Tibial nerve (tissue), 4 donors: ENCODE results near the gene STAT1. TPM values are rescaled to one million over a fixed set of nuclear protein-coding genes. Genes with fewer than 3 reads are reported as not detected.
A peak's percentile ranks its signal among the peaks of the same experiment; 100 is the strongest.

Experiments used
- DNase-seq, 2 donors: peaks; one replicate each; pipeline ENCODE4 v3.0.0-alpha.2; 2019; ENCODE audit warnings: low spot score in 2 of 2
- H3K27ac ChIP-seq, 4 donors: fragments of 200-600 bp; sonication (generic) in 3 of 4; one replicate each; pipeline ENCODE4 v1.5.1; 2017 to 2019; ENCODE audit warnings: mild to moderate bottlenecking in 1 of 4
- H3K27me3 ChIP-seq, 2 donors: fragments of 200-600 bp; sonication (generic) in 1 of 2; one replicate each; pipeline versions ENCODE4 v1.5.1 to v1.6.0; 2017 to 2019
- H3K36me3 ChIP-seq, 3 donors: fragments of 200-600 bp; sonication (generic); one replicate each; pipeline ENCODE4 v1.5.1; 2018 to 2019
- H3K4me1 ChIP-seq, 4 donors: fragments of 200-600 bp; sonication (generic) in 3 of 4; one replicate each; pipeline ENCODE4 v1.5.1; 2017 to 2019
- H3K4me3 ChIP-seq, 4 donors: fragments of 200-600 bp; sonication (generic) in 3 of 4; one replicate each; pipeline ENCODE4 v1.5.1; 2017 to 2019; ENCODE audit warnings: mild to moderate bottlenecking in 1 of 4, moderate library complexity in 1 of 4
- H3K9me3 ChIP-seq, 4 donors: fragments of 200-600 bp; sonication (generic) in 3 of 4; one replicate each; pipeline ENCODE4 v1.5.1; 2017 to 2019
- CTCF ChIP-seq, 5 experiments: fragments of 200-600 bp in 3 of 5; fragments of 450-650 bp in 2 of 5; sonication (generic) in 3 of 5; IDR thresholded peaks; one replicate each; pipeline ENCODE4 v1.5.1; 2016 to 2019; ENCODE audit warnings: antibody characterized with exemption in 5 of 5, mild to moderate bottlenecking in 3 of 5, moderate library complexity in 2 of 5
- EP300 ChIP-seq, 2 donors: sonication (generic); formaldehyde crosslinking; IDR thresholded peaks; one replicate each; pipeline ENCODE4 v1.6.1; 2017; ENCODE audit warnings: antibody characterized with exemption in 2 of 2, mild to moderate bottlenecking in 1 of 2
- POLR2A ChIP-seq, 2 donors: fragments of 450-650 bp; IDR thresholded peaks; one replicate each; pipeline ENCODE4 v1.6.1; 2017; ENCODE audit warnings: antibody characterized with exemption in 2 of 2, mild to moderate bottlenecking in 2 of 2, moderate library complexity in 2 of 2
- WGBS, 2 donors: methylation state at CpG; one replicate each; pipeline ENCODE4 v1.1.5; 2018; 5-methylcytosine and 5-hydroxymethylcytosine counted together
- total RNA-seq, 4 donors: library from RNA; depleted of rRNA; stranded (reverse); fragments of >200 nt; gene quantifications; one replicate each; pipeline ENCODE4 v1.1.0, GENCODE V29; 2016

The STAT1 gene
- total RNA-seq, 4 donors from 2014 or later: 40.2 to 73.9 (median 65.6) TPM

DNA sequence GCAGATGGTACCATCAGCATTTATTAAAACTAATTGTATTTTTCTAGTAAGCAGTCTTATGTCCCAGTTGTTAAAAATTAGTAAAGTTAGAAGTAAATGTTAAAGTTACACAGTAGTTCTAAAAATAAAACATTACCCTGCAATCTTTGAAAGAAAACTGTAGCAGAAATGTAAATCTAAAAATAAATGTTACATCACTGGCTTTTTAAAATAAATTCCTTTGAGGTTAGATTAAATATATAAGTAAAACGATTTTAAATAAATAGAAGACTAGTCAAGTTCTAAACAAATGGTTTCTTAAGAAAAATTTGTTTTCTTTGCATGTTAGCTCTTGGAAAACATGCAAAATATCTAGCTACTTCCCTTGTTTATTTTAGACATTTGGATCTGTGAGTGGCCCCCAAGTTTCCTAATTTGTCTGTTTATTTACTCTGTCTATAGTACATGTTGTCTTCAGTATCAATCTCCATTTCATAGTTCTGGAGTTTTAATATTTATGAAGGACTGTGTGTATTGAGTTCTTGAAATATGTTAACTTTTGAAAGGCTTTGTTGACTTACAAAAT, 75.1 kb downstream of the STAT1 start:
- no peak overlapping the region for H3K4me3 ChIP-seq
- TF ChIP-seq CTCF (IDR thresholded peaks at IDR 0.05) (no peak), POLR2A (IDR thresholded peaks at IDR 0.05) (no peak), EP300 (IDR thresholded peaks at IDR 0.05) (no peak)
- no peaks in the 10 kb centered on the region for H3K27me3 ChIP-seq
- WGBS, 2 donors: 11 to 16% methylated on average over 1 of the region's 1 CpG
- no peak for DNase-seq
- H3K36me3 ChIP-seq: peaks cover 0 to 5% (median 0%) of the 10 kb centered on the region in 3 donors
- H3K9me3 ChIP-seq: no peaks in the 10 kb centered on the region
- peak overlapping the region in 1 of 4 donors; percentile 5 for H3K27ac ChIP-seq
- H3K4me1 ChIP-seq: peaks cover 0 to 29% (median 4%) of the 10 kb centered on the region in 4 donors

DNA sequence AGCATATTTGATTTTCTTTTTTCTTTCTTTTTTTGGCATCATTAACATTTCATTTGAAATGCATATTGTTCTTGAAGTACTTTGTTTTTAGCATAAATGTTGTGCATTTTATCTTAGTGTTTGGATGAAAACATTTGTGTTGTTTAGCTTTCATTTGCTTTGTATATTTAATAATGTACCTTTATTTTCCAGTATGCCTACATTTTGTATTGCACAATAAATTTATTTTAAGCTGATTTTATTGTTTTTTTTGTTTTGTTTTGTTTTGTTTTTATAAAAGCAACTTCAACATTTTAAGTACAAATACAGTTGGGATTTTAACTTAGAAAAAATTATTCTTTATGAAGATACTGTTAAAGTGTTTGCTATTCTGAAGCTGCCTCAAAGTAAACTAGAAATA, 78.9 kb downstream of the STAT1 start:
- H3K36me3 ChIP-seq: peaks cover 0 to 25% (median 0%) of the 10 kb centered on the region in 3 donors
- H3K9me3 ChIP-seq: no peaks in the 10 kb centered on the region
- H3K4me3 ChIP-seq: no peak overlapping the region
- TF ChIP-seq POLR2A (IDR thresholded peaks at IDR 0.05) (no peak), CTCF (IDR thresholded peaks at IDR 0.05) (no peak), EP300 (IDR thresholded peaks at IDR 0.05) (no peak)
- DNase-seq: no peak
- H3K4me1 ChIP-seq: peaks cover 0 to 18% (median 4%) of the 10 kb centered on the region in 4 donors
- no peak overlapping the region for H3K27ac ChIP-seq
- no peaks in the 10 kb centered on the region for H3K27me3 ChIP-seq

GRCh38 chr2:190933361-190933760, 80.6 kb downstream of the STAT1 start:
- Histone ChIP-seq H3K27me3 (no peaks in the 10 kb centered on the region), H3K9me3 (no peaks in the 10 kb centered on the region), H3K4me3 (no peak overlapping the region), H3K4me1 (peaks cover 0 to 8% (median 2%) of the 10 kb centered on the region in 4 donors), H3K36me3 (peaks cover 0 to 34% (median 0%) of the 10 kb centered on the region in 3 donors), H3K27ac (no peak overlapping the region)
- TF ChIP-seq POLR2A (IDR thresholded peaks at IDR 0.05): no peak
- DNase-seq: no peak

DNA sequence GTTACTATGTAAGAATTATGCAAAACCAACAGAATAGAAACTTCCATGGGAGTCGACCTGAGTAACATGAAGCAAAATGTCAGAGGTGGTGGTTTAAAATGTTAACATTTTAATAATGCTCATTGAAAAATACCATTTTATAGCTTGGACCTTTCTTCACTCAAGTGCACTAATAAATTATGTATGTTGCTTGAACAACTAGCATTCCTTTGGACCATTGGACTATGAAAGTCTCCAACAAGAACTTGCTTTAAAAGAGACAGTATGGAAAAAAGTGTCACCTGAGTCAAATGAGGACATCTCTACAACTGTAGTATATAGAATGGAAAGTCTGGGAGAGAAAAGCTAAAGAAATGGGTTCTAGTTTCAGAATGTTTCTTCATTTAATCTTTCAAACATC, 81.5 kb downstream of the STAT1 start:
- no peak for DNase-seq
- H3K36me3 ChIP-seq: peaks cover 0 to 39% (median 0%) of the 10 kb centered on the region in 3 donors
- 81 to 87% methylated on average over 1 of the region's 1 CpG for WGBS, 2 donors
- no peaks in the 10 kb centered on the region for H3K9me3 ChIP-seq
- H3K4me3 ChIP-seq: no peak overlapping the region
- no peak for TF ChIP-seq EP300 (IDR thresholded peaks at IDR 0.05)
- TF ChIP-seq CTCF (IDR thresholded peaks at IDR 0.05): no peak
- TF ChIP-seq POLR2A (IDR thresholded peaks at IDR 0.05): no peak
- H3K27me3 ChIP-seq: no peaks in the 10 kb centered on the region
- H3K27ac ChIP-seq: no peak overlapping the region
- H3K4me1 ChIP-seq: peaks cover 0 to 5% (median 0%) of the 10 kb centered on the region in 4 donors

DNA sequence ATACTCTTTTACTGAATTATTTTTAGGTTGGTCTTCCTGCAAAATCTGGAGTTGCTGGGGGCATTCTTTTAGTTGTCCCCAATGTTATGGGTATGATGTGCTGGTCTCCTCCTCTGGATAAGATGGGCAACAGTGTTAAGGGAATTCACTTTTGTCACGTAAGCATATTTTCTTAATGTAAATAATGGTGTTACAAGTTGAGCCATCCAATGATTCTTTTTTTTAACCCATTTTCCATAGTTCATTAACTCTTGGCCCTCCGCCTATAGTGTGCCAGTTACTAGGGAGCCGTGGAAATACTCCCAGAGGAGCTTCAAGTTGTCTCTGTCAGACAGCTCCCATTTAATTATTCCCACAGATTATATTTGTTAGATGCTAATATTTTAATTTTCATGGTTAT, 83.6 kb downstream of the STAT1 start:
- TF ChIP-seq EP300 (IDR thresholded peaks at IDR 0.05): no peak
- no peak for TF ChIP-seq POLR2A (IDR thresholded peaks at IDR 0.05)
- TF ChIP-seq CTCF (IDR thresholded peaks at IDR 0.05): no peak
- no peak overlapping the region for H3K4me3 ChIP-seq
- no peak for DNase-seq
- peaks cover 0 to 59% (median 0%) of the 10 kb centered on the region in 3 donors for H3K36me3 ChIP-seq
- no peaks in the 10 kb centered on the region for H3K9me3 ChIP-seq
- H3K27me3 ChIP-seq: no peaks in the 10 kb centered on the region
- no peak overlapping the region for H3K27ac ChIP-seq
- no peaks in the 10 kb centered on the region for H3K4me1 ChIP-seq
- WGBS, 2 donors: 94% methylated on average over 3 of the region's 3 CpGs

GRCh38 chr2:190929919-190930318, 84.1 kb downstream of the STAT1 start:
- WGBS, 2 donors: 94 to 95% methylated on average over 7 of the region's 7 CpGs
- H3K27ac ChIP-seq: no peak overlapping the region
- no peak overlapping the region for H3K4me3 ChIP-seq
- TF ChIP-seq CTCF (IDR thresholded peaks at IDR 0.05): no peak
- TF ChIP-seq EP300 (IDR thresholded peaks at IDR 0.05): no peak
- TF ChIP-seq POLR2A (IDR thresholded peaks at IDR 0.05): no peak
- H3K36me3 ChIP-seq: peaks cover 0 to 59% (median 0%) of the 10 kb centered on the region in 3 donors
- H3K27me3 ChIP-seq: no peaks in the 10 kb centered on the region
- no peaks in the 10 kb centered on the region for H3K4me1 ChIP-seq
- no peaks in the 10 kb centered on the region for H3K9me3 ChIP-seq
- no peak for DNase-seq
